Liver (tissue), 3 donors: ENCODE data around the gene BHLHA15.

Source experiments
- RXRA ChIP-seq, 2 donors: IDR thresholded peaks; 2 replicates each; pipeline ENCODE4 v1.6.1; 2017 to 2018; ENCODE audit warnings: antibody characterized with exemption in 2 of 2, mild to moderate bottlenecking in 1 of 2
- TF ChIP-seq, protein P1 (sequence below): fragments of 150-350 bp; IDR thresholded peaks from 2 replicates; pipeline ENCODE4 v1.5.1; 2017; ENCODE audit warnings: improper control_type of control experiment, low read depth, low read length; ENCODE audit not compliant: missing input control
- TF ChIP-seq, protein P2 (sequence below): IDR thresholded peaks from 2 replicates; pipeline ENCODE4 v1.6.1; 2016; ENCODE audit warnings: antibody characterized with exemption
- donor health status: healthy.
- donor health status: healthy.

DNA sequence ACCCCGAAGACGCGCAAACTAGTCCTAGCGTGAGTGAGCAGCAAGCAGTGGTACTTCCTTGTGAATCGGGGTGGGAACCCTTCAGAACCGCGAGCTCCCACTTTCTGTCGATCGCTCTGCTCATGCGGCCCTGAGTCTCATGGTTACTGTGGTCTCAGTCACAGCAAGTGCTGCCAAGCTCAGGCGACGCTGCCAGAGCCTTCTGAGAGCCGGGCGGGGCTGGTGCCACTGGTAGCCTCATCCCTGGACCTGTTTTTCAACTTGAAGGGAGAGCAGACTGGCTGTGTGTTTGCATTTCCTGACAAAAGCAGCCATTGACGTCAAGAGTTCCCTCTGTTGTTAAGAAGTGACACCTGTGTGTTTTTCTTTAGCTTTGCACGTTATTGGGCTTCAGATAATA, 32.9 kb upstream of the BHLHA15 start:
- TF ChIP-seq, protein P1, sequence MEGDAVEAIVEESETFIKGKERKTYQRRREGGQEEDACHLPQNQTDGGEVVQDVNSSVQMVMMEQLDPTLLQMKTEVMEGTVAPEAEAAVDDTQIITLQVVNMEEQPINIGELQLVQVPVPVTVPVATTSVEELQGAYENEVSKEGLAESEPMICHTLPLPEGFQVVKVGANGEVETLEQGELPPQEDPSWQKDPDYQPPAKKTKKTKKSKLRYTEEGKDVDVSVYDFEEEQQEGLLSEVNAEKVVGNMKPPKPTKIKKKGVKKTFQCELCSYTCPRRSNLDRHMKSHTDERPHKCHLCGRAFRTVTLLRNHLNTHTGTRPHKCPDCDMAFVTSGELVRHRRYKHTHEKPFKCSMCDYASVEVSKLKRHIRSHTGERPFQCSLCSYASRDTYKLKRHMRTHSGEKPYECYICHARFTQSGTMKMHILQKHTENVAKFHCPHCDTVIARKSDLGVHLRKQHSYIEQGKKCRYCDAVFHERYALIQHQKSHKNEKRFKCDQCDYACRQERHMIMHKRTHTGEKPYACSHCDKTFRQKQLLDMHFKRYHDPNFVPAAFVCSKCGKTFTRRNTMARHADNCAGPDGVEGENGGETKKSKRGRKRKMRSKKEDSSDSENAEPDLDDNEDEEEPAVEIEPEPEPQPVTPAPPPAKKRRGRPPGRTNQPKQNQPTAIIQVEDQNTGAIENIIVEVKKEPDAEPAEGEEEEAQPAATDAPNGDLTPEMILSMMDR: no peak
- TF ChIP-seq, protein P2, sequence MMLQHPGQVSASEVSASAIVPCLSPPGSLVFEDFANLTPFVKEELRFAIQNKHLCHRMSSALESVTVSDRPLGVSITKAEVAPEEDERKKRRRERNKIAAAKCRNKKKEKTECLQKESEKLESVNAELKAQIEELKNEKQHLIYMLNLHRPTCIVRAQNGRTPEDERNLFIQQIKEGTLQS: no peak
- TF ChIP-seq RXRA (IDR thresholded peaks at IDR 0.05): no peak
